Measurements from ENCODE around the gene HORMAD2.
"Not testable (repeated sequence)": the region's sequence is repeated elsewhere in the genome, so short reads cannot be mapped to it uniquely, and the experiment has no call there.

Gene HORMAD2

DNA sequence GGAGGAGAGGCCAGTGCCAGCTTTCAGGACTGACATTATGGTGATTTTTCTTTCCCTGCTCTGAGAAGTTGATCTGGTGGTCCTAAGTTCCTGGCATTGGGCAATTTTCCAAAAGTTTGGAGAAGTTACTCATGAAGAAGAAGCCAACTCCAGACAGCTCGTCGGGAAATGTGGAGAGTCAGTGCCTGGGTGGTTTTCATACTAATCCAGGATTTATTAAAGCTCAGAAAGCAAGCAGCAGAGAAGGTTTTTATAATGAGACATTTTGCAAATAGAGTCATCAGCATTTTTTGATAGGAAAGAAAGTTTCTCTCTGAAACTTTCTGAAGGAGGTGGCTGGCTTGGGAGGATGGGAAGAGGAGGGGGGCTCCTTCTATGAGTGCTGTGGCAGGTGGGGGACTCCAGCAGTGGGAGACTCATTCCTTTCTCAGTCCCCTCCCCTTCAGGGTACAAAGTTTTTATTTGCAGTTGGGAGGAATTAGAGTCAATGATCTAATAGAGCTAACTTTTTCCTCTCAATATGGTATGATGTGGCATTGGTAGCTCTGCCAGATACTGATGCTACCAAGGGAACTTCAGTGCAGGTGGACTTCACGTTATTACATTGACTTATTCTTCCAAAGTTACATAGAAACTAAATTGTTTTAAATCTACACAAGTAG is 110.9 kb downstream of the HORMAD2 start:
- DNase-seq (ENCODE audit: low read depth) = no peak

DNA sequence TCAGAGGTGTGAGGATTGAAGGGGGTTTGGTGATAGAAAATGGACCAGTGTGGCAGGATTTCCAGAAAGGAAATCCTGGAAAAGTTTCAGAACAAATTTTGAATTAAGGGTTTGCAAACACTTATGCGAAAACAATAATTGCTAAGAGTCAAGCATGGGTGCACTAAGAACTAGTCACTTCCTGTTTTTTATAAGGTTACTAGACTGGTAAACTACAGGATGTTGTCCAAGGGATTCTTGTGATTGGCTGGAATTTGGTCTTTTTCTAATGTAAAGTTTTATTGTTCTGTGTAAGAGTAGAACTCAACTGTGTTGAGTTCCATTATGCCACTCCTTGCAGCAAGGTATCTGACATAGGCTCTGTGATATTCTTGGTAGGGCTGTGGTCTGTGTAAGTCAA is 112.2 kb downstream of the HORMAD2 start:
- DNase-seq (ENCODE audit: low read depth) = no peak

- DNase-seq (ENCODE audit: low read depth) = no peak
These were observed 112.9 kb downstream of the HORMAD2 start for GRCh38 chr22:30193031-30193775.

- no peak for DNase-seq (ENCODE audit: low read depth)
These were observed 115.2 kb downstream of the HORMAD2 start for GRCh38 chr22:30195245-30196140.

DNA sequence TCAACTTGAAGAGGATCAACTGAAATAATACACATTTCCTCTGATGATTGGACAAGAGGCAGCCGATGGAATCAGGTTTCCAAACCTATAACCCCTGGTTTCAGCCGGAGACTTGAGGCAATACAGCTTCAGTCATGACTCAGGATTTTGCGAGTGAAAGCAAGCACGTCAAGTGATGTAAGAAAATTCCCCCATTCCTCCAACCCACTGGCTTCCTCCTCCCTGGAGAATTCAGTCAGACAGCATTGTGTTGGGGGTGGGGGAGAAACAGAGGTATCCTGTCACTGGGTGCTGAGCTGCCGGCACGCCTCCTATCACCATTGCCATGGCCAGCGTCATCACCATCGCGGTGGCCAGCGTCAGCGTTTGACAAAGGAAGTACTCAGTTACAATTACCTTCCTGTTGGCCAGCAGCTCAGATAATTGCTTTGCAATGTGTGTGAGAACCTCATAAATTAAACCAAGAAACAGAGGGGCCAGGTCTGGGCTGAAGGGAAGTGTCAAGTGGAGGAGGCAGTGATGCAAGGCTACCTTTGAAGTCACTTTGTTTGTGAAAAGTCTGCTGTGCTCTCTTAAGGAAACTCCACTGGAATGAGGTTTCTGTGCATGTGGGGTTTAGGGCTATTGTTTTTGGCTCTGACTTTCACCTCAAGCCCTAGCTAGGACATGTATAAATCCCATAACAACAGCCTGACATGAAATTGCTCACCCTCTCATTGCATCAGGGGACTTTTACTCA is 116.0 kb downstream of the HORMAD2 start:
- peak; percentile 22 for DNase-seq (ENCODE audit: low read depth)

- DNase-seq (ENCODE audit: low read depth) = no peak
These were observed 116.6 kb downstream of the HORMAD2 start for GRCh38 chr22:30196880-30197336.

- DNase-seq (ENCODE audit: low read depth) = no peak
These were observed 117.1 kb downstream of the HORMAD2 start for GRCh38 chr22:30197389-30197788.

GRCh38 chr22:30198152-30198825 is 118.0 kb downstream of the HORMAD2 start:
- no peak for DNase-seq (ENCODE audit: low read depth)

GRCh38 chr22:30198921-30199320 is 118.7 kb downstream of the HORMAD2 start:
- DNase-seq (ENCODE audit: low read depth) = no peak

- DNase-seq (ENCODE audit: low read depth) = not testable (repeated sequence)
These were observed 120.6 kb downstream of the HORMAD2 start for GRCh38 chr22:30200905-30201304.

DNA sequence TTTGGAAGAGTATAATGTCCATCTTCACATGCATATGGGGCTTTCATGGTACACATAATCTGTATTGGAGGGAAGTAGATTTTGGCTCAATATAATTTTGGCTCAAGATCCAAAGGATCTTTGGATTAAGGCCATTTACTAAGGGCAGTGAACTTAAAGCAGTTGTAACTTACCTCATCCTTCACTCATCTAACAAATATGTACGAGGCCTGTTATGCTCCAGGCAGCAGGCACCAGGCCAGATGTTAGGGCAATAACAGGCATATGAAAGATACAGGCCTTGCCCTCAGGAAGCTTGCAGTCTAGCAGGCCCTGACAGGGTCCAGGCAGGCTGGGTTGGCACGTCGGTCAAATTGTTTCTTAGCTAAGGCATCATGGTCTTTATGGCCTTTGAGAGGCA is 121.7 kb downstream of the HORMAD2 start:
- DNase-seq (ENCODE audit: low read depth) = no peak

GRCh38 chr22:30202531-30203006 is 122.3 kb downstream of the HORMAD2 start:
- no peak for DNase-seq (ENCODE audit: low read depth)

DNA sequence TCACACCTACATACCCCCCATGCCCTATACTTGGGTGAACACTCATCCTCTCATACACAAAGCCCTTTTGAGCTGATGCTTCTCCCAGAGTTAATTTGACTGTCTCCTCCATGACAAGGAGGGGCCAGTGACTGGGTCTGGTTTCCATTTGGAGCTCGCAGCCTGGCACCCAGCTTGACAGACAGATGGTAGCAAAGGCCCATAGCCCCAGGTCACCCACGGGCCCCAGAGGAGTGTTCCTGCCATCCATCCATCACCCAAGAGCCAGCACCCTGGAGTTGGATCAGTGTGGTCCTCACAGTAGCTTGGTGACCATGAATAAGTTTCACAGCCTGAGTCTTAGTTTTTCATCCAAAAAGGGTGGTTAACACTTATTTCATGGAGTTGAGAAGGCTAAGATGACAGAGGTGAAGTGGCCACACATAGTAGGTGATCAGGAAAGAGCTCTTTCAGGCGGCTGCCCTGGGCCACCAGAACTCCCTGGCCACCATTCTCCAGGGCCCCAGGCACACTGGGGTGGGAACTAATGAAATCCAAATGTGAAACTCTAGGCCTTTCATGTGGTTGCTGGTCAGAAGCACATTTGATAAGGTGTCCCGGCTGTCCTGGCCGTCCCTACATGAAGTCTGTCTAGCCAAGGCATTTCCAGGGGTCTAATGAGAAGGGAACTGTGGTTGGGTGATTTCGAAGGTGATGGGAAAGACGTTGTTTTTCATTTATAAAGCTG is 123.9 kb downstream of the HORMAD2 start:
- no peak for DNase-seq (ENCODE audit: low read depth)

GRCh38 chr22:30204742-30205111 is 124.5 kb downstream of the HORMAD2 start:
- DNase-seq (ENCODE audit: low read depth) = no peak

GRCh38 chr22:30205281-30206115 is 125.2 kb downstream of the HORMAD2 start:
- DNase-seq (ENCODE audit: low read depth) = no peak

GRCh38 chr22:30206944-30207343 is 126.7 kb downstream of the HORMAD2 start:
- no peak for DNase-seq (ENCODE audit: low read depth)

DNA sequence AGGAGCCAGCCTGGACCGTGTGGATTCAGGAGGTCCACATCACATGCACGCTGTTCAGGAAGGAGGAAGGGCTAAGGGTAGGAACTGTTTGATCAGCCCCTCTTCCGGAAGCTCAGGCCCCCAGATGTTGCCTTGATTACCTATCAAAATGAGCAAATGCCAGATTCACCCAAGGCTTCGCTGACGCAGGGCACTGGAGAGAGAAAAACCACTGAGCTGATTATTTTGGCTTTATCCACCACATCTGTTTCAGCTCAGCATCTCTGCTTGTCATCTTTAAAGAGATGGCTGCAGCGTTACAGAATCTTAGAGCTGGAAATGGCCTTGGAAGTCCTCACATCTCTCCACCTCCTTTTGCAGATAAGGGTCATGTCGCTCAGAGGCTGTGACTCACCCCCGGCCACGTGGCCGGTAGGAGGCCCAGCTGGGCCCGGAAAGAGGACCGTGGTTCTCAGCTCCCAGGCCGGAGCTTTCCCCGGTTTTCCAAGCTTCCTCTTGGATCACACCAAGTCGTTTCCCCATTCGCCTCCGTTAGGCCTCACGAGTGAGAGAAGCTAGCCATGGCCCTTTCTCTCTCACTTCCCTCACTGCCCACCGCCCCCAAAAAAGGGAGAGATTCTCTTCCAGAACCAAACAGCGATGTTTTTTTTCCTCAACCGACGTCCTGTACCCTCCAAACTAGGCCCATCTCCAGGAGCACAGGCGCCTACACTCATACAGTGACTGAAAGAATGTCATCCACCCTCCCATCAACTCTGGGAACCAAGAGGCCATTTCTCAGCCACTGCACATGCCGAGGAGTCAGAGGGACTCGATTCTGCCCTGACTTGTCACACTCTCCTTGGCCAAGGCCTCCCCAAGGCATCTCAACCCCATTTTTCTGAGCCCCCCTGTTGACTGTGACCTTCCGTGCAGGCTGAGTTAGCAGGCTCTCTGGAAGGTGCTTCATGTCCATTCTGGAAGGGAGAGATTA is 128.7 kb downstream of the HORMAD2 start:
- DNase-seq (ENCODE audit: low read depth) = no peak

DNA sequence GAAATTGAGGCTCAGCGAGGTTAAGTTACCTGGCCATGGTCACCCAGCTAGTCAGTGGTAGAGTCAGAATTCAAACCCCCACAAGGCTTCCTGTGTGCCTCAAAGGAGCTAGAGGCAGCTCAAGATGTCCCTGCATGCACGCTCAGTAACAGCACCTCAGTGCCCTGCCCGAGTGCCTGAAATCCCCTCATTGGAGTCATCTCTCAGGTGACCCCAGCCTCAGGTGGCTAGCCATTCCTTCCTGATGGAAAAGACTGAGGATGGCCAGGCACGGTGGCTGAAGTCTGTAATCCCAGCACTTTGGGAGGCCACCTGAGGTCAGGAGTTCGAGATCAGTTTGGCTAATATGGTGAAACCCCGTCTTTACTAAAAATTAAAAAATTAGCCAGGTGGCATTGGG is 129.4 kb downstream of the HORMAD2 start:
- no peak for DNase-seq (ENCODE audit: low read depth)
